ENCODE results near the gene PTGES3L. TPM values are rescaled to one million over a fixed set of nuclear protein-coding genes. Genes with fewer than 3 reads are reported as not detected.

The PTGES3L gene
- total and polyA plus RNA-seq, 2 of the 13 experiments (the other 11 are each of a cell fraction or from before 2014, with no cell fraction given): 1.2 to 2.9 TPM

DNA sequence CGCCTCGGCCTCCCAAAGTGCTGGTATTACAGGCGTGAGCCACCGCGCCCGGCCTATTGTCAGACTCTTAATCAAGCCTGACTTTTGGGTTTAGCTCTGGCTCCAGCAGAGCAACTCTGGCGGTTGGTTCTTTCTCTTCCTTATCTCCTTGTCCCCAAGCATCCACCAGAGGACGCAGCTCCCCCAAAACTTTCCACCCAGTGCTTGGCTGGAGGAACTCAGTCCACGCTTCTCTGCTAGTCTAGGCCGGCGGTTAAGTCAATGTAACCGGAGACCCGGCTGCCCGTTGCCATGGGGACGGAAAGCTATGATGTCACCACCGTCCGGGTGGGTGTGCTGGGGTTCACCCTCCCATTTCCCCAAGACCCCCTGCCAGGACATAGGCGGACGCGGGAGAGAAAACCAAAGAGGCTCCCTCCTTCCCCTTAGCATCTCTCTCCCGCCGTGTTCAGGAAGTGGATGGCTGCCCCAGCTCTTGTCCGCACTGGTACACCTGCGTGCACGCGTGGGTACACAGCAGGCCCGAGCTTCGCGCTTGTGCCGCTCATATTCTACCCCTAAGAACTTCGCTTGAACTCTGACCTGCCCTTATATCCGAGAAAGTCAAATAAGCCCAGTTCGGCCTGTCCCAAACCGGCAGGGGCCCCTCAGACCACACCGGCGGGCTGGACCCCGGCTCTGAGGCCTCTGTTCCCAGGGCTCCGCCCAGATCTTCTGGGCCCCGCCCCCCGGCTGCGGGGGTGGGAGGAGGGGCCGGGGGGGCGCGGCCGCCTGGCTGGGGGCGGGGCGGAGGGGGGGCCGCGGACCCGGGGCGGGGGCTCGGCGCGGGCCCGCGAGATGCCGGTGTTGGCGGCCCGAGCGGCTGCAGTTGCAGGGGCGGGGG lies 44.8 kb upstream of the PTGES3L start, which contains the start of gene RND2 (continued):
- no peak for TF ChIP-seq HMG20A (CRISPR knock-in tag; IDR thresholded peaks at IDR 0.05; ENCODE audit: borderline replicate concordance)
- TF ChIP-seq, protein P1, sequence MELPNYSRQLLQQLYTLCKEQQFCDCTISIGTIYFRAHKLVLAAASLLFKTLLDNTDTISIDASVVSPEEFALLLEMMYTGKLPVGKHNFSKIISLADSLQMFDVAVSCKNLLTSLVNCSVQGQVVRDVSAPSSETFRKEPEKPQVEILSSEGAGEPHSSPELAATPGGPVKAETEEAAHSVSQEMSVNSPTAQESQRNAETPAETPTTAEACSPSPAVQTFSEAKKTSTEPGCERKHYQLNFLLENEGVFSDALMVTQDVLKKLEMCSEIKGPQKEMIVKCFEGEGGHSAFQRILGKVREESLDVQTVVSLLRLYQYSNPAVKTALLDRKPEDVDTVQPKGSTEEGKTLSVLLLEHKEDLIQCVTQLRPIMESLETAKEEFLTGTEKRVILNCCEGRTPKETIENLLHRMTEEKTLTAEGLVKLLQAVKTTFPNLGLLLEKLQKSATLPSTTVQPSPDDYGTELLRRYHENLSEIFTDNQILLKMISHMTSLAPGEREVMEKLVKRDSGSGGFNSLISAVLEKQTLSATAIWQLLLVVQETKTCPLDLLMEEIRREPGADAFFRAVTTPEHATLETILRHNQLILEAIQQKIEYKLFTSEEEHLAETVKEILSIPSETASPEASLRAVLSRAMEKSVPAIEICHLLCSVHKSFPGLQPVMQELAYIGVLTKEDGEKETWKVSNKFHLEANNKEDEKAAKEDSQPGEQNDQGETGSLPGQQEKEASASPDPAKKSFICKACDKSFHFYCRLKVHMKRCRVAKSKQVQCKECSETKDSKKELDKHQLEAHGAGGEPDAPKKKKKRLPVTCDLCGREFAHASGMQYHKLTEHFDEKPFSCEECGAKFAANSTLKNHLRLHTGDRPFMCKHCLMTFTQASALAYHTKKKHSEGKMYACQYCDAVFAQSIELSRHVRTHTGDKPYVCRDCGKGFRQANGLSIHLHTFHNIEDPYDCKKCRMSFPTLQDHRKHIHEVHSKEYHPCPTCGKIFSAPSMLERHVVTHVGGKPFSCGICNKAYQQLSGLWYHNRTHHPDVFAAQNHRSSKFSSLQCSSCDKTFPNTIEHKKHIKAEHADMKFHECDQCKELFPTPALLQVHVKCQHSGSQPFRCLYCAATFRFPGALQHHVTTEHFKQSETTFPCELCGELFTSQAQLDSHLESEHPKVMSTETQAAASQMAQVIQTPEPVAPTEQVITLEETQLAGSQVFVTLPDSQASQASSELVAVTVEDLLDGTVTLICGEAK (IDR thresholded peaks at IDR 0.05): no peak
- TF ChIP-seq, protein P1 (CRISPR knock-in tag; IDR thresholded peaks at IDR 0.05): no peak
- TF ChIP-seq, protein P2, sequence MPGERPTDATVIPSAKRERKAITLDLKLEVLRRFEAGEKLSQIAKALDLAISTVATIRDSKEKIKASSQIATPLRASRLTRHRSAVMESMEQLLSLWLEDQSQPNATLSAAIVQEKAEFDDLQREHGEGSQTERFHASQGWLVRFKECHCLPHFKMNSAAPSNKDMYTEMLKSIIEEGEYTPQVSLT (CRISPR knock-in tag; IDR thresholded peaks at IDR 0.05; ENCODE audit: borderline replicate concordance, low read depth): no peak
- peak; percentile 89; the same call in 1 of the 2 replicates for TF ChIP-seq MIER3 (CRISPR knock-in tag; IDR thresholded peaks at IDR 0.05; ENCODE audit: borderline replicate concordance)
- TF ChIP-seq RFXANK (CRISPR knock-in tag; IDR thresholded peaks at IDR 0.05): no peak
- TF ChIP-seq REL (CRISPR knock-in tag; conservative IDR thresholded peaks at IDR 0.05): no peak
- TF ChIP-seq HOXA5 (CRISPR knock-in tag; IDR thresholded peaks at IDR 0.05): 0 out of 2 replicates have a peak, but pooled peaks have one; percentile 49
- peak; percentile 95 for TF ChIP-seq SAP130 (CRISPR knock-in tag; IDR thresholded peaks at IDR 0.05; ENCODE audit: low read depth)
- TF ChIP-seq, protein P3, sequence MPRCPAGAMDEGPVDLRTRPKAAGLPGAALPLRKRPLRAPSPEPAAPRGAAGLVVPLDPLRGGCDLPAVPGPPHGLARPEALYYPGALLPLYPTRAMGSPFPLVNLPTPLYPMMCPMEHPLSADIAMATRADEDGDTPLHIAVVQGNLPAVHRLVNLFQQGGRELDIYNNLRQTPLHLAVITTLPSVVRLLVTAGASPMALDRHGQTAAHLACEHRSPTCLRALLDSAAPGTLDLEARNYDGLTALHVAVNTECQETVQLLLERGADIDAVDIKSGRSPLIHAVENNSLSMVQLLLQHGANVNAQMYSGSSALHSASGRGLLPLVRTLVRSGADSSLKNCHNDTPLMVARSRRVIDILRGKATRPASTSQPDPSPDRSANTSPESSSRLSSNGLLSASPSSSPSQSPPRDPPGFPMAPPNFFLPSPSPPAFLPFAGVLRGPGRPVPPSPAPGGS (CRISPR knock-in tag; IDR thresholded peaks at IDR 0.05): no peak; the same call in 1 of the 2 replicates
- peak; percentile 90 for TF ChIP-seq ATF7 (IDR thresholded peaks at IDR 0.05)
- peak; percentile 96 for TF ChIP-seq ATF7 (CRISPR knock-in tag; IDR thresholded peaks at IDR 0.05)
- TF ChIP-seq XBP1 (CRISPR knock-in tag; IDR thresholded peaks at IDR 0.05): no peak

Measured in HepG2 (cell line).